ENCODE results near the gene CDK2AP2.
"Not testable (repeated sequence)": the region's sequence is repeated elsewhere in the genome, so short reads cannot be mapped to it uniquely, and the experiment has no call there.

The CDK2AP2 gene

DNA sequence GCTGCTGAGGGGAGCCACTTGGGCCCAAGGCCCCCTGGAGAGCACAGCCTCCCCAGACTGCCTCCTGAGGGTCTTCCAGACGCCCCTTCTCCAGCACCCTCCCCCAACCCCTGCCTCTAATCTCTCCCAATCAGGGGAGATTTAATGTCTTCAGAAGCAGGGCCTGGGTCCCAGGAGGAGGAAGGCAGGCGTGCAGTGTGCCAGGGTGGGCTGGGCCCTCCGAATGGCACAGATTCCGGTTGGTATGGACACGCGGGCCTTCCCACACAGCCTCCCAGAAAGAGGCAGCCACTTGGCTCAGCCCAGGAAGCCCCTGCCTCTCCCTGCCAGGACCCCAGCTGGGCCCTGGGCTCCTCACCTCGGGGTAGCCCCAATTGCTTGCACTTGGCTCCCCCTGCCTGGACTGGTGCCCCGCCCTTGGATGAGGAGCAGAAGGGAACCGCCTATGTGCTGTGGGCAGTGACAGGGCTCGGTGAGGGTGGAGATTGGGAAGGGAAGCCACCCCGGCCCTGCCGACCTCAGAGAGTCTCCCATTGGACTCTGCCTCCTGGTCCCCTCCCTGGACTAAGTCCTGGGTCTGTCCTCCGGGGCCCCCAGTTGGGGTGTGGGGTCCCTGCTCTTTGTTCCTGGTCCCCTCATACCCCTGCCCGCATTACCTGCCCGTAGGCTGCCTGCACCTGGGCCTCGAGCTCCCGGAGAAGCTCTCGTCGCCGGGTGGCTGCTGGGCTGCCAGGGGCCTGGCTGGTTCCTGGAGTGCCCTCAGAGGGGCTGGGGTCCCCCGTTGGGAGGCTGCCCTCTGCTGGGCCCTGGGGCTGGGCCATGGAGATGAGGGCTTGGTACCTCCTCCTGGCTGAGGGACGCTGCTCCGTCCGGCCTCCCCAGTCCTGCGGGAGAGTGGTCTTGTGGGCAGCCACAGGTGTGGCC is 15.9 kb upstream of the CDK2AP2 start:
- DNase-seq, result no peak

GRCh38 chr11:67522844-67523555 is 15.0 kb upstream of the CDK2AP2 start, which contains the start of gene CABP2:
Gene CABP2, minus strand, starts transcription at chr11:67523446. Its CDS starts 120 bp downstream, at chr11:67523326.
- DNase-seq, result no peak

DNA sequence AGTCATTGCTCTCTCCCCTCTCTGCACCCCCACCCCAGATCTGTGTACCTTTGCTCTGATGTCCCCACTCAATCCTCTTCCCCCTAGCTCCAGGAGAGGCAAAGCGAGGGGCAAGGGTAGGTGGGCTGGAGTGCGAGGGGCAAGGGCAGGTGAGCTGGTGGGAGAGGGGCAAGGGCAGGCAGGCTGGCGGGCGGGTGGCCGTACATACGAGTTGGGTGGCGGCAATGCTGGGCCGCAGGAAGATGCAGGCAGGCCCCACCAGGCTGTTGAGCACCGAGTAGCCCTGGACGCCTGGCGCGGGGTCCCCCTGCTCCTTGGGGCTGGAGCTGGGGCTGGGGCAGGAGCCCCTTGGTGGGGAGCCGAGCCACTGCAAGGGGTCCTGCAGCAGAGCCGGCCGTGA is 14.4 kb upstream of the CDK2AP2 start:
- DNase-seq, result no peak

GRCh38 chr11:67521924-67522323 is 14.0 kb upstream of the CDK2AP2 start:
- DNase-seq, result no peak

DNA sequence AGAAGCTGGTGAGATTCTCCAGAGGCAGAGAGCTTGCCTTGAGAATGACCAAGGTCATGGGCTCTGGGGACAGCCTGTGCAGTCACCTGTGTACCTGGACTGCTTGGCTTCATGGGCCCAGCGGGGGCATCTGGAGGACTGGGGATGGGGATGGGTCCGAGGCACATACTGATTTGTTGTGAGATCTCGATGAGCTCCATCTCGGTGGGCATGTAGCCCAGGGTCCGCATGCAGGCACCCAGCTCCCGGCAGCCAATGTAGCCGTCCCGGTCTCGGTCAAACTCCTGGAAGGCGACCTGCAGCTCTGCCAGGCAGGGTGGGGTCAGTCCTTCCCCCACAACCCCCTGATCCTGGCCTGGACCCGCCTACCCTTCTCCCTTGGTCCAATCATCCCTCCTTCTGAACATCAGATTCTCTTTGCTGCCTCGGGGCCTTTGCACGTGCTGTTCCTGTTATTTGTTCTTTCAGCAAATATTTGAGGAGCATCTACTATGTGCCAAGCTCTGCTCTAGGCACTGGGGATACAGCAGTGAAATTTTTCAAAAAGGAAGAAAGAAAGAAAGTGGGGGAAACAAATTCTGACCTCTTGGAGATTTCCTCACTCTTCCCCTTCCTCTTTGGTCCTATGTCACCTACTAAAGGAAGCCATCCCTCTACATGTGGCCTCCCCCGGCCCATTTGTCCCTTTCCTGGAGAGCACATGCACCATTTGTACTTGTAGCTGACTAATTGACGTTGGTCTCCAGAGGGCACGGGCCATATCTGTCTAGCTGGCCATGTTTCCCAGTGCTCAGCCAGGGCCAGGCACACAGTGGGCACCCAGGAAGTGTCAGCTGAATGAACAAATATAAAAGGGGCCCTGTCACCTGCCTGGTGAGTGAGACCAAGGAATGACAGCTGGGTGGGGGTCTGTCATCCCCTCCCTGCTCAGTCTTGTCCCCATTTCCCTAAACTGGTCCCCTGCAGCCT is 13.2 kb upstream of the CDK2AP2 start:
- no peak for DNase-seq

- DNase-seq, result no peak
Observed at GRCh38 chr11:67519726-67520125, 11.8 kb upstream of the CDK2AP2 start.

DNA sequence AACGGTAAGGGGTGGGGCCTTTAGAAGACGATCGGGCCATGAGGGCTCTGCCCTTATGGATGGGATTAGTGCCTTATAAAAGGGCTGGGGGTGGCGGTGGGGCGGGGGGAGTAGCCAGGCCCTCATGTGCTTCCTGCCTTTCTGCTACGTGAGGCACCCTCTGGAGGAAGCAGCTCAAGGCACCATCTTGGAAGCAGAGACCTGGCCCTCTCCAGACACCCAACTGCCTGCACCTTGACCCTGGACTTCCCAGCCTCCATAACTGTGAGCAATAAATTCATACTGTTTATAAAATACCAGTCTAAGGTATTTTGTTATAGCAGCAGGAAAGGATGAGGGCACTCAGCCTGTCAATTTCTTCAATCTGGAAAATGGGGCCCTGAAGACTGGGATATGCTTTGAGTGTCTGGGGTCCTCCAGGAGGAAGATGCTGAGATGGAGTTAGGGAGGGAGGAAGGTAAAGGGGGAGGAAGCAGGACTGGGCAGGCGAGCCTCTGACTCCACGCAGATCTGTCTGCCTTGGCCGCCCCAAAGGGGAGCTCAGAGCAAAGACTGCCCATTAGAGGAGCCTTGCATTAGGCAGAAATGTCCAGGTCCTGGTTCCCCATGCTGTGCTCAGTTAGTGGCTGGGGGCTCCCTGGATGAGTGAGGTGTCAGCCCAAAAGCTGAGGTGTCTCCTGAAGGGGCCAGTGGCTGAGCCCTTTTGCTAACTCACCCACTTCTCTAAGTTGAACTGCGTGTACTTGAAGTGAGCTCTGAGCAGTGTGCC is 10.0 kb upstream of the CDK2AP2 start:
- DNase-seq, result no peak

DNA sequence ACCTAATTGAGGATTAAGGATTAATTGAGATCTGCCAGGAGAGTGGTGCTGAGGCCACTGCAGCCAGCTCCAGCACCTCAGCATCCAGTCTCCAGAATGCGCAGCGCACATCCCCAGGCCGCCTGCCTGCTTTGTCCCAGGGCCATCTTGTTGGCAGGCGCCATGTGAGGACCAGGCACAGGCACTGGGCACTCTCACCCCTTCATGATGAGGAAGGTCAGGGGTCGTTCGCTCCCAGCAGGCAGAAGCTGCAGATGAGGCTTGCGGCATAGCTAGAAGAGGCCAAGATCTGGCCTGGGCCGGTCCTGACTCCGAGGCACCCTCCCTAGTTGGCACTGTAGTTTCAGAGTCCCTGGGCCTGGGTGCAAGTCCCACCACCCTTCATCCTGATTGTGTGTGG is 8.8 kb upstream of the CDK2AP2 start:
- DNase-seq, result no peak

- no peak for DNase-seq
Observed at GRCh38 chr11:67514116-67514515, 6.2 kb upstream of the CDK2AP2 start.

DNA sequence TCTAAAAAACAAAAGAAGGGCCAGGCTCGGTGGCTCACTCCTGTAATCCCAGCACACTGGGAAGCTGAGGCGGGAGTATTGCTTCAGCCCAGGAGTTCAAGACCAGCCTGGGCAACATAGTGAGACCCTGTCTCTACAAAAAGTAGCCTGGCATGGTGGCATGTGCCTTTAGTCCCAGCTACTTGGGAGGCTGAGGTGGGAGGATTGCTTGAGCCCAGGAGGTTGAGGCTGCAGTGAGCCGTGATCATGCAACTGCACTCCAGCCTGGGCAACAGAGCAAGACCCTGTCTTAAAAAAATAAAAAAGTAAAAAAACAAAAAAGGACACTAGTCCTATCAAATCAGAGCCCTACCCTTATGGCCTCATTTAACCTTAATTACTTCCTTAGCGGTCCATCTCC is 3.6 kb upstream of the CDK2AP2 start:
- DNase-seq, result not testable (repeated sequence)

DNA sequence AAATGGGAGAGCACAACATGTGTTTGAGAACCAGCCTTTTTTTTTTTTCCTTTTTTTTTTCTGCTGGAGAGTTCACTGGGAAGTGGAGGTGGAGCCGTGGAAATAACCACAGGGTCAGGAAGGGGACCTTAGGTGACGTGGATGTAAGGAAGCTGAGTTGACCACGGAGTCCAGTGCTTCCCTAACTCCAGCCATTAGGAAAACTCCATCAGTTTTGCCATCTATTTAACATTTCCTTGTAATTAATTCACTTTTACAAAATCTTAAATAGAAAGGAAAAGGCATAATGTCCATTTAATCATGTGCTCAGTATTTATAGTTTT is 2.0 kb upstream of the CDK2AP2 start:
- no peak for DNase-seq

GRCh38 chr11:67508486-67509121 is 642 bp upstream of the CDK2AP2 start:
- peak; percentile 96 for DNase-seq

DNA sequence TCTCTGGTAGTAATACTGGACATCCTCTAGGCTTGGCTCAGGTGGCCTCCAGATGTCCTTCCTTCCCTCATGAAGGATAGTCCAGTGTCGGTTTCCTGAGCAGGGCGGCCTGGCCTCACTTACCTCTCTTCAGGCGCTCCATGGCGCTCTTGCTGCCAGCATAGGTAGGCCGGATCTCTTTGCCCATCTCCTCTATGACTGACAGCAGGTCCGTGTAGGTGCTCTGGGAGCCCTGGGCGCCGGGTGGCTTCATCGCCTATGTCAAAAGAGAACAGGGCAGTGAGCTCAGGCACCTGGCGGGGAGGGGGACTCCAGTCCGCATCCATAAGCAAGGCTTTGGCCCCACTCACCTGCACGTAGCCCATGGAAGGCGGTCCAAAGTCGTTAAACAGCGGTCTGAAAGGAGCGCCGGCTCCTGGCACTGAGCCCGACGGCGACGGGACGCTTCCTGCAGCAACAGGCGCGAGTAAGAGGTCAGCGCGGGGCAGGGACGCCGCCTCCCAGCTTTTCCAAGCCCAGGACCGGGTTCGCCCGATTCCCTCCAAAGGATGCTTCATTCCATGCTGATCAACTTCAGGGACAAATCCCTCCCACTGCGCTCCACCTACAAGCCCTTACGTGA is 609 bp downstream of the CDK2AP2 start:
- DNase-seq, result no peak

GRCh38 chr11:67506426-67507051 is 1.4 kb downstream of the CDK2AP2 start:
- DNase-seq, result no peak

GRCh38 chr11:67505605-67506396 is 2.2 kb downstream of the CDK2AP2 start:
- peak; percentile 73 for DNase-seq

DNA sequence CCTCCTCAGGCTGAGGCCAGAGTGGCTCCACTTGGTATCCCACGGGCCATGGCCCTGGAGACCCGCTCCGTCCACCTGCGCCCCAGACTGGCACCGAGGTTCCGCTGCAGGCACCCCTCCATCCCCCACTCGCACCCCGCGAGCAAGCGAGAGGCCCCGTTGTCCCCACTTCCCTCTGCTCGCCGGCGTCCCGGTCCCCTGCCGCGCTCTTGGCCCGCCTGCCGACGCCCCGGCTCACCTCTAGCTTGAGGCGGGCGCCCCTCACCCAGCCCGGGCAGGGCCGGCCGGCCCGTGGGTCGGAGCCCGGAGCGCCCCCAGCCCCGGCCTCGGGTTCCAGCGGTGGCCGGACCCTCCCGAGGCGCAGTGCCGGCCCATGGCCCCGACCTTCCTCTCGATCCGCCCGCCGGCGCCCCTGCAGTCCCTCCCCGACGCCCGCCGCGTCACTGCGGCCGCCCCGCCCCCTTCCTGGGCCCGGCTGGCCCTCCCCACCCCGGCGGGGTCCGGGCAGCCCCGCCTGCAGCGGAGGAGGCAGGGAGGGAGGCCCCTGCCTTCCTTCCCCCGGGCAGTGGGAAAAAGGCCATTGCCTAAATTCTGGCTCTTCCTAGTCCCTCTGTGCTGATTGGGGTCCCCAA is 2.9 kb downstream of the CDK2AP2 start, which contains the start of gene PITPNM1:
PITPNM1 (minus strand) TSS at position 414 of the 632 bp plus-strand sequence. CDS start 1,183 bp downstream, outside the sequence.
- DNase-seq, result peak; percentile 25

DNA sequence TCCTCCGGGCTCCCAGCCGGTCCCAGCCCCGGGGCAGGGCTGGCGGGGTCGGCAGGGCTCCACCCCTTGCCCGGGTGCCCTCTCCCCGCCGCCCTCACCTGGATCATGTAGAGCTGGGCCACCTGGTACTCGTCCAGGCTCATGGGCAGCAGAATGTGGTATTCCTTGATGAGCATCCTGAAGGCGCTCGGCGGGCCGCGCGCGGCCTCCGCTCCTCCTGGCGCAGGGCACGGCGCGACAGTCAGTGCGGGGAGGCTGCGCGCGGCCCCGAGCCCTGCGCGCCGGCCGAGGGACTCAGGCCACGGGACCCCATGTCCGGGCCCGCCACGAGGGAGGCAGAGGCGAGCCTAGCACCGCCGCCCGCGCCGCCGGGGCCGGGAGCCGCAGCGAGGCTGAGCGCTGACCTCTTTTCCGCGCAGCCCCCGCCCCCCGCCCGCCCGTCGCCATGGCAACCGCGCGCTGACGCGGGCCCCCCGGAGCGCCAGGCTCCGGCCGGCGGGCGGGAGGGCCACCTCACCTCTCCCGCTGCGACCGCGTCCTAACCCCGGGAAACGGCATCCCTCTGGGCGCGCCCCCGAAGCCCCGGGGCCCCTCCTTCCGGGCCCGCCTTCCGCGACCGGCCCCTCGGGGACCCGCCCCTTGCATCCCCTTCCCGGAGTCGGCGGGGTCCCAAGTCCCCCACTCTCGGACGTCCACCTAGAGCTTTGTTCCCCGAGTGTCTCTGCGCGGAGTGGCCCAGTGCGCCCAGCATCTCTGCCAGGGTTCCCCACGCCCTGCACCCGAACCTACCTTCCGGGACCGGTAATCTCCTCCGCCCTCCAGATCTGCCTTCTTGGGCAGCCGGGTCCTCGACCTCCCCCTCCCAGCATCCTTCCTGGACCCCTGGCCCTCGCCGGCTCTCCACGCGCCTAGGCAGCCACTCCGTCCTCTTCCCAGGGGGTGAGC is 3.7 kb downstream of the CDK2AP2 start:
- no peak for DNase-seq

All from NCI-H1436 (cell line).